HG03521 (cell line): ENCODE results near the gene VRK1.

Experiments used
- ATAC-seq: cut with Tn5 transposase; IDR thresholded peaks from one replicate; pipeline ENCODE4 v1.9.1; 2021; ENCODE audit warnings: mild to moderate bottlenecking, moderate library complexity; ENCODE audit not compliant: unreplicated experiment

Gene VRK1

DNA sequence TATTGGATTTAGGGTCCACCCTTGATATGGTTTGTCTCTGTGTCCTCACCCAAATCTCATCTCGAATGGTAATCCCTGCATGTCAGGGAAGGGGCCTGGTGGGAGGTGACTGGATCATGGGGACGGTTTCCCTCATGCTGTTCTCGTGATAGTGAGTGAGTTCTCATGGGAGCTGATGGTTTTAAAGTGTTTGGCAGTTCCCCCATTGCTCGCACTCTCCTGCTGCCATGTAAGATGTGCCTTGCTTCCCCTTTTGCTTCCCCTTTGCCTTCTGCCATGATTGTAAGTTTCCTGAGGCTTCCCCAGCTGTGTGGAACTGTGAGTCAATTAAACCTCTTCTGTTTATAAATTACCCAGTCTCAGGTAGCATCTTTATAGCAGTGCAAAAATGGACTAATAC, 118.3 kb downstream of the VRK1 start:
- ATAC-seq = no peak

DNA sequence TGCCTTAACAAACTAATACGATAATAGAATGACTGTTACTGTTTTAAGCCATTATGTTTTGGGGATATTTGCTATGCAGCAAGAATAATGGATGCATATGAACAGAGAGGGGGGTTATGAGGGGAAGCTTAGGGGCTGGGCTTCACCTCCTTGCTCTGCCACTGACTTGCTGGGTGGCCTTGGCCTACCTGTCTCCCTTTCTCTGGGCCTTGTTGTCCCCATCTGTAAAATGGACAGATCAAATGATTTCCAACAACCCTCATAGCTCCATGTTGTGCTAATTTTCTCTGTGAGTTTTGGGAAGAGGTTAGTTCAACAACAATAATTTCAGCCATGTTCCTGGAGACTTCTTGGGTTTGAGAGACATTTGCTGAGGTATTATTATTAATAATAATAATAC, 119.6 kb downstream of the VRK1 start:
- no peak for ATAC-seq

DNA sequence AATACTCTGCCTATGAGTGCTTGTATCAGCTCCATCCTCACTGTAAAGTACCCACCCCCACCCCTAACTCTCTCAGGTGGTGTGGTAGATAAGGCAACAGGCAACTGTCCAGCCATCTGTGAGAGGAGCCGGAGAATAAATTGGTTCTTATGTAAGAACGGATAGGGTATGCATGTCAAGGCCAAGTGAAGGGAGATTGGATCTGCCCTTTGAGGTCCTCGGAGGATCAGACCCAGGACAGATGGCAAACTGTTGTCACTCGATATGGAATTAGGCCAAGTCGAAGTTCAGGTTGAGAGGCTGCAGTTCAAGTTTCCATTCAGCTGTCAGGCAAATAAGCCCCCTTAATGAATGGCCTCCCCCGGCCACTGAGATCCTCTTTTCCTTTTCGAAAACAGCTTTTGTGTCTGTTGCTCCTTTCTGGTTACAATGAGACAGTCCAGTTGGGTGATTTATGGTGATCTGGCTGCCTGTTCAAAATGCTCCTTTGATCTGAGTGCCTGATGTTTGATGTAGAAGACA, 120.3 kb downstream of the VRK1 start:
- ATAC-seq = no peak

DNA sequence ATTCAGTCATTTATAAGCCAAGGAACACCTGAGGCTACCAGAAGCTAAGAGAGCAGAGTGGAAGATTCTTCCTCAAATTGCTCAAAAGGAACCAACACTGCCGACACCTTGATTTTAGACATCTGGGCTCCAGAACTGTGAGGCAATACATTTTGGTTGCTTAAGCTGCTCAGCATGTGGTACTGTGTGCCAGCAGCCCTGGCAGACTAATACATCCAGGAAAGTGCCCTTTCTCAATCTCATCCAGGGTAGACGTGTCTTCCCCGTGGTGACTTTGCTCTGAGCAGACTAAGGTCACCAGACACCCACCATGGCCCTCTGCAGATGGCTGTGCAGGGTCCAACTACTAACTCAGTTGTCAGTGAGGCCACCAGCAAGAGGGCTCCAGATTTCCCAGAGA, 122.8 kb downstream of the VRK1 start:
- ATAC-seq = no peak

DNA sequence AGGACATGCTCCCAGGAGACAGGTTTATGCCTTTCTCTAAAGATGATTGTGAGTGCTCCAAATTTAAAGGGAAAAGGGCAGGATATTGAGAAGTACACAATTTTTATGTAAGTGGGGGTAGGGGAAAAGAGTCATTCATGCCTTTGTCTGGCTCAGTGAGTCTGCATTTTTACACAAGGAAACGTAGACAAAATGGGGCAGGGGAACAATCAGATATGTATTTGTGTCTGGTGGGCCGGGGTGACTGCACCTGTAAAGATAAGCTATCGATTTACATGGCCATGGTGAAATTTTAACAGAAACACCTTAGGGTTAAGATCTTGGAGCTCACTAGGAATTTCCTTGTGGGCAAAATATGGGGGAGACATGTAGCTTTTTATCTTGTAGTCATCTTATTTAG, 123.6 kb downstream of the VRK1 start:
- ATAC-seq = no peak

DNA sequence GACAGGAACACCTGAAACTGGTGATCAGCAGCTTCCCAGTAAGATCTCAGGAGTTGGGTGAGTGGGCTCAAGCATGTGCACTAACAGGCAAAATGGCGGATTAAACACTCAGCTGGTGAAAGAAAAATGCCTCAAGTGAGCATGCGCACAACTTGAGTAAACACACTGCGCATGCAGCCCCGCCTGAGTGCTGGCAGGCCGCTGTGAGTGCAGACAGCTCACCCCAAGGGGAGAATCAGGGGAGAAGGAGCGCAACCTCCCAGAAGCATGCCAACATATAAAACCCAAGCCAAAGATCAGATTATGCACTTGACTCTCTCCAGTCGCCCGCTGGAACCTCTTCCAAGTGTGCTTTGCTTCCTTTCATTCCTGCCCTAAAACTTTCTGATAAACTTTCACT, 125.8 kb downstream of the VRK1 start:
- ATAC-seq = no peak

DNA sequence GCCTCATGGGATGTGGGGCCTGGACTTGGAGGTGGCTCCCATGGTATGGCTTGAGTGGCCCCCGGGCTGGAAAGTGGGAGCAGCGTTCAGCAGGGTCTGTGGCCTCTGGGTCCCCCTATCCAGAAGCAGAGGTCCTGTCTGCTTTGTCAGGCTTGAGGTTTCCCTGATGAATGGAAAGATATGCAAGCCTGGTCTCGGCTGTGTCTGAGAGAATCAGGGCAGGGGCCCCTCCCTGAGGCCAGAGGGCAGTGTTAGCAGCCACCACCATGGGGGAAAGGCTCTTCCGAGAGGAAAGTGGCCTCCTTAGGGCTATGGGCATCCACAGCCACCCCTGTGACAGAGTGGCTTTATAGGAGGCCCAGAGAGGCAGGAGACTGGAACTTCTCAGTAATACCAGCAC, 128.2 kb downstream of the VRK1 start:
- ATAC-seq = no peak

DNA sequence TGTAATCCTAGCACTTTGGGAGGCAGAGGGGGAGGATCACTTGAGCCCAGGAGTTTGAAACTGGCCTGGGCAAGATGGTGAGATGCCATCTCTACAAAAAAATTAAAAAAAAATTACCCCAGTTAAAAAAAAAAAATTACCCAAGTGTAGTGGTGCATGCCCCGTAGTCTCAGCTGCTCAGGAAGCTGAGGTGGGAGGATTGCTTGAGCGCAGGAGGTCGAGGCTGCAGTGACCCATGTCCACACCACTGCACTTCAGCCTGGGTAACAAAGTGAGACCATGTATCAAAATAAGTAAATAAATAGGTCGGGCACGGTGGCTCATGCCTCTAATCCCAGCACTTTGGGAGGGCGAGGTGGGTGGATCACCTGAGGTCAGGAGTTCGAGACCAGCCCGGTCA, 128.8 kb downstream of the VRK1 start:
- no peak for ATAC-seq

DNA sequence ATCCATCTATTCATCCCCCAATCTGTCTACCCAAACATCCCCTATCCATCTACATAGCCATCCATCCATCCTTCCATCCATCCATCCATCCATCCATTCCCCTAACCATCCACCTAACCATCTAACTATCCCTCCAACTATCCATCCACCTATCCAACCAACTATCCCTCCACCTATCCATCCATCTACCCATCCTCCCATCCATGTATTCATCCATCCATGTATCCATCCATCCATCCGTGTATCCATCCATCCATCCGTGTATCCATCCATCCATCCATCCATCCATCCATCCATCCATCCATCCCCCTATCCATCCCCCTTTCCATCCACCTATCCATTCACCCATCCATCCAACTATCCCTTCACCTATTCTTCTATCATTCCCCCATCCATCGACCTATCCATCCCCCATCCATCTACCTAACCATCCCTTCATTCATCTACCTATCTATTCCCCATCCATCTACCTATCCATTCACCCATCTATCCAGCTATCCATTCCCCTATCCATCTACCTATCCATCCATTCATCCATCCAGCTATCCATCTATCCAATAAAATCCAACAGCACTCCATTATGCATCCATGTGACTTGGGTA, 131.7 kb downstream of the VRK1 start:
- ATAC-seq = no peak

DNA sequence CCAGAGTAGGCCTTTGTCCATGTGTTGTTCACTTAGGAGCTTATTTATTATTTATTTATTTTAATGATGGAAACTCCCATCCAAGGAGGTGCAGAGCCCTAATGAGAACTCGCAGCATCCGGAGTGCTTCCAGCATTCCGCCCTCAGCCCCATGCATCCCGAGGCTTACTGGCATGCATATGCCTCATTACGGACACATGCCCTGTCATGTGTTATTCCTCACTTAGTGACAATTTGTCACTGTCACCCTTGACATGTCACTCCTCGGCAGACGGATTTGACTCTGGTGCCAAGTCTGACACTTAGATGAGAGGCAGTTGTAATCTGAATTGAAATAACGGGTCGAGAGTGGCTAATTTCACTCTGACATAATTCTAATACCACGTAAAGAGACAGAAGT, 132.8 kb downstream of the VRK1 start:
- ATAC-seq = no peak

DNA sequence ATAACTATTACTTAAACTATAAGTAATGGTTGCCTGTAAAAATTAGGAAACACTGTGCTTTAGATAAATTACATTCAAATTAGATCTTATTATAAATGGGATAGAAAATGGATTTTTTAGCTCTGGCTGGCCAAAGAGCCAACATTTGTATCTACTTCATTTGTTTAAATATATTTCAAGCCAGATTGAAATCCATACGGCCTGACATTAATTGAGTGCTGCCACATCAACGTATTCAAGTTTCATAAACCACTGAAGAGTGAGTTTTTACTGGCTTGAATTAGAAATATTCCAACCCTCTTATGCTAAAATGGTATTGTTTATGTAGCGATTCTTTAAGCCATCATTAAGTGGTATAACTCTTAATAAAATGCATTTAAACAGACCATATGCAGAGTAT, 133.3 kb downstream of the VRK1 start:
- no peak for ATAC-seq
